DMS79 (cell line): ENCODE data around the gene PER2.
A peak's percentile ranks its signal among the peaks of the same experiment; 100 is the strongest.
"Not testable (repeated sequence)": the region's sequence is repeated elsewhere in the genome, so short reads cannot be mapped to it uniquely, and the experiment has no call there.

ENCODE experiments used
- DNase-seq: peaks from one replicate; lab custom pipeline; 2025; lab: John Stamatoyannopoulos, UW

PER2 gene

DNA sequence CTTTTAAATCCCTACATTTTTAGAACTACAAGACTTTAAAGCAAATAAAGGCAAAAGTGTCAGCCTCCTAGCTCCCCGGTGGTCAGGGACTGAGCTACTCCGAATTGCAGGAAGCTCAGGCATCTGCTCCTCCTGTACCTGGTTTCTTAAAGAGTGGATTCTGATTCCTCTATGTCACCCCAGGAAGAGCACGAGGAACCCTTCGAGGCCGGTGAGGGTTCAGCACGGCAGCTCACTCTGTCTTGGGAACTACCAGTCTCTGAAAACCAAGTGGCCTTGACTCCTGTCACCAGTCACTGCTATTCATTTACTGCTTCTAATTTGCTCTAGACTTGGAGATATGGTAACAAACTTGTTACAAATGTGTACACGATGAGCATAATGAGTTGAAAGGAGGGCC, 2.3 kb downstream of the PER2 start:
- no peak for DNase-seq

DNA sequence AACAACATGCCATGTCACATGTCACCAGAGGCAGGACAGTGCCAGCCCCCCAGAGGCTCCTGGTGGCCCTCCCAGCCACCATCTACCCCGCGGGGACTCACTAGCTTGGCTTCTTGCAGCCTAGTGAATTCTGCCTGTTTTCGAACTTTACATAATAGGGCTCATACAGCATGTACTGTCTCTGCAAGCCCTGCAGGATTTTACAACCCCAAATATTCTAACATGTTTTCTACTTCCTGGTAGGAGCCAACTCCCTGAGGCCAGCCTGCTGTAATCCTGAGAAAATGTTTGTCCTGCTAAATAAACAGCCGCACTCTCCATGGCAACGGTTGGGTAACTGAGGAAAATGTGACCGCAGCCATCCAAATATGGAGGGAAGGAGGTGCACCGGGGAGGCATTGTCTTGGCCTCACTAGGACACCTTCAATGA, 2.7 kb downstream of the PER2 start:
- no peak for DNase-seq

DNA sequence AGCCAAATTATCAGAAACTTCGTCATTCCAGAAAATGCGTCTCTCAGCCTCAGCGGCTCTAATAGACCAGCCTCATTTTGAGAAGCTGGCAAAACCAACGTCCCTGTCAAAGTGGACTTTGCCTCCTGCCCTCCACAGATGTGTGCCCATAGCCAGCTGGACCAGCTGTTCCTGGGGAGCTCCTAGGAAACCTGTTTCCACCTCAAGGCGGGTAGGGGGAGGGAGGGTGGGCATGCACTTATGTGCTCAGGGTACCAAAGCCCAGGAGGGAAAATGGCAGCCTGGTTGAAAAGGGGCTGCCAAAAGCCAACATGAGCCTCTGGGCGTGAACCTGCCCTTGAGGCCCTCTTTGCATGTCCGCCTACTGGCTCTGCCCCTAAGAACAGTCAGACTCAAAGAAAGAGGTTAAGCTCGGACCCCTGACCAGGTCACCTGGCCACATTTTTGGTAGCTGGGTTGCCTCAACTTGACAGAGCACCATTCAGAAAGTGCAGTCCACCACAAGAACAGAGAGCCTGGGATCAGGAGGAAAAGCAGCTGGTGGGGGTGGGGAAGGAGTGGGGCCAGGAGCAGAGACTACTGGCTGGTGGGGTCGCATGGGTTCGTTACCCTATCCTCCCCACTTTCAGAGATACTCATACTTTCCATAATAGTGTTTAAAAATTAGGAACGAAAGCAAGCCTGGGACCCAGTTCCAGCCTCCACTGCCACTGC, 3.5 kb downstream of the PER2 start:
- DNase-seq: no peak

DNA sequence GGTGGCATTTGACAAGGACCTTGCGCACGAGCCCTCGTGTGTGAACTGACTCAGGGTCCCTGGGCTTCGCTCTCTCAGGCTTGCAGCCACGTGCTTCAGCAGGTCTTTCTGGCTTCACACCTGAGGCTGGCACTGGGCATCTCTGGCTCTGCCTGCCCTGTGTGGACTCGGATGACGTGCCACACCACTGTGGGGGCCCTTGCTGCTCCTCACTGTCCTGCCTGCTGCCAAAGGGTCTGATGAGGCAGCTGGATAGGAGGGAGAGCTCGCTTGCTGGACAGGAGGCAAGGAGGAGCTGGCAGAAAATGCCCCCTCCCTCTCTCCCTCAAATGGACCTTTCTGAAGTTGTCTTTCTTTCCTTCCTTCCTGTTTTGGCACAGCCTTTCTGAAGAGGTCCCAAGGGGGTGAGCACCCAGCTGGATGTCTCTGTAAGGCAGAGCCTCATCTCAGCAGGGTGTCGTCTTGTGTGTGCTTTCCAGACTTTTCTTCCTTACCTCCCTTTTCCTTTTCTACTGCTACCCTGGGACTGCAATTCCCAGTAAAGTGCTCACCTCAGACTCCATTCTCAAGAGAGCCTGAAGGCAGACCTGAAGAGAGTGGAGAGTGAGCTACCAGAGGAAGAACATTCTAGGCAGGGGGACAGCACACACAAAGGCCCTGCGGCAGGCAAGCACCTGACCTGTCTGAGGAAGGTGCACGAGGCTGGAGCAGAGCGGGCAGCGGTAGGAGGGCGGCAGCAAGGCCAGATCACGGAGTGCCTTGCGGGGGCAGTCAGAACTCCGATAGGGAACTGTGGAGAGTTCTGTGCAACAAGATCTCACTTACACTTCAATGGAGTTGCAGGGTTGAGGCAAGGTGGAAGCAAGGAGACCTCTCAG, 5.3 kb downstream of the PER2 start:
- DNase-seq: no peak

DNA sequence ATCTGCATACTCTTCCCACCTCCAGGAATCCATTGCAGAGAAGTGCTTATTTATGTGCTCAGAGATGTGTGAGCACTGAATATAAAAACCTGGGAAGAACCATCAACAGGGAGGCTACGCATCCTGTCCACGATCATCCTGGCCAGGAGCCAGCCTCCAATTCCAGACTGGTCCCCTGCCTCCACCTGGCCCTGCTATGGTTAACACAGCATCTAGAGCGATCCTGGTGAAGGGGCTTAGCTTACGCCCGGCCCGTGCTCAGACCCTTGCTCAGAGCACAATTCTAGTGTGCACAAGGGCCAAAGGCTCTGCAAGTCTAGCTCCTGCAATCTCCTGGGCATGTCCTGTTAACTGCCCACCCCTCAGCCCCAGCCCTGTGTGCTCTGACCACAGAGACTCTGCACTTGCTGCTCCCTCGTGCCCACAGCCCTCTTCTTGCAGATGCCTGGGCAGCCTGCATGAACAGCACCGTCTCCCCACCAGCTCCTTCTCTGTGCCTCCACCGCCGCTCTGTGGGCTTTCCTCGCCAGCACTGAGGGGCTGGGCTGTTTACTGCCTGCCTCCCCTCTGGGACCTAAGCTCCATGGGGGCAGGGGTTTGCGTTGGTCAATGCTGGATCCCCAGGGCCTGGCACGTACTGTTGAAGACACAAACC, 6.5 kb downstream of the PER2 start:
- DNase-seq: no peak

DNA sequence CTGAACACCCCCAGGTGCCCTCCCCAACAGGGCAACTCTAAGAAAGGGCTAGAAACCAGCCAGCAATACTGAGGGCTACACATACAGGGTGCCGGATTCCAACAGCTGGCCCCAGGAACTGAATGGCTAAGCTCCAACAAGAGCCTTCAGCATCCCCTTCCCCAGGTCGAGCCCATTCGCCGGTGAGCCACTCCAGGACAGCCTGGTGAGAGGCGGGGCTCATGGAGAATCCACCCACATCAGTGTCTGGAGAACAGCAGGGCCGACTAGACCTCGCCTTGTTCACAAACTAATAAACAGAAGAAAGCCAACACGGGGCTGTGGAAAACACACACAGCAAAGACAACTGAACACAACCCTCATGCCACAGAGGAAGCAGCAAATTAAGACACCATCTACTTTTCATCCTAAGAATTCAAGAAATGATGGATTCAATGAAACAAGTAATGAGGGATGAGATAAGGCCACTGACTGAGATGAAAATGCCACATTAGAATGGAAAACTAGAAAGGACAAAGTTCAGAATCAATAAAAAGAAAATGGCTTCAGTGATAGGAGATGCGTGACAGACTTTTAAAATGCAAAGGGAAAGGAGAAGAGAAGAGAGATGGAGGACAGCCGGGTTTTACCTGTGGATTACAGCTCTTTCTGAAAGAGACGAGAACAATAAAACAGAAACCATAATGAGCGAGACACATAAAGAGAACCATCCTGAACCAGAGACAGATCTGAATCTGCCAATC, 8.2 kb downstream of the PER2 start:
- no peak for DNase-seq

DNA sequence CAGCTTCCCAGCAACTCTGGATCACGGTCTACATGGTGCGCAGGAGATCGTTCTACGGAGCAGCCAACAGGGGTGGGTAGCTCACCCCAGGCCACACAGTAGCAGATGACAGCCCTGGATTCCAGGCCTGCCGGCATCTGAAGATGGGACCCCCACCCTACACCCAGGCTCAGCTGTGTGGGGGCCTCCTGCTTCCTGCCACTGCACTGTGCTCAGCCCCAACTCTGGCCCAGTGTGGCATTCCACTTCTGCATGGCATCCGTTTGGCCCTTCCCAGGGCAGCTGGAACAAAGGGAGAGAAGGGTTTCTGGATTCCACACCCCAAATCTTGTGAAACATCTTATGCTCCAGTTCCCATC, 9.1 kb downstream of the PER2 start:
- DNase-seq: no peak

DNA sequence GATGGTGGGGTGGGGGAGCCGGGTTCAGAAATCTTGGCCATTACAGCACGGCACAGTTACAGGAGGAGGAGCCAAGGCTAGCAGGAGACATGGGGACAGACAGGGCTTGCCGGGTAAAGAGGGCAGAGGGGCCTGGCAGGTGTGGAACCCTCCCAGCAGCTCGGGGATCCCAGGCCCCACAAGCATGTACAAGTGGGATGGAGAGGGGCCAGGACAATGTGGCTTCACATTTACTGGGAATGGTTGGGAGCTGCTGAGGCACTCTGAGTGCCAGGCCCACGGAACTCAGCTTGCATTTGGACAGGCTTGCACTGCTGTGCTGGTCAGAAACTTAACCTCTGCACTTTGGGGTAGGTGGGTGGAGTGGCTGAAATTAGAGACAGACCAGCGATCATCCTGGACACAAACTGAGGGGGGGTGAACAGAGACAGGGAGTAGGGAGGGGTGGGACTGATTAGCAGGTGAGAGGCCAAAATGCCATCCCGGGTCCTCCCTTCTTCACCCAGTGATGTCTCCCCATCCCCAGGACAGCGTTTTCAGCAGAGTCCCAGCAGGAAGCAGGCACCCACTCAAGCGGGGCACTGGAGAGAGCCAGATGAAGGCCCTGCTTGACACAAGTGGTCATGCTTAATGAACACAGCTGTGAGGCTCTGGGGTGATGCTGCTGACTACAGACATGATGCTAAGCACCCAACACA, 9.6 kb downstream of the PER2 start:
- peak; percentile 41 for DNase-seq

DNA sequence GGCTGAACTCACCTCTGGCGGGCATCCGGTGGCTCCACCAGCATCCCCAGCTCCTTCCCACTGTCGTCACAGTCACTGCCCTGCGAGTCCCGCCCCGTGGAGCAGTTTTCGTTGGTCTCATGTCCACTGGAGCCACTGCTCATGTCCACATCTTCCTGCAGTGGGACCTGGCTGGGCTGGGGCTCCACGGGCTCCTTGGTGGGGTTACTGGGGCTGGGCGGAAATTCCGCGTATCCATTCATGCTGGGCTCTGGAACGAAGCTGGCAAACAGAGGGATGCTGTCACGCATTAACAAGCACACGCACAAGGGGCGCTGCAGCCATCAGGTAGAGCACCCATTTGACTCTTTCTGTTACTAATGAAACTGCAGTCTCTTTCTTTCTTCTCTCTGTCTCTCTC, 10.7 kb downstream of the PER2 start:
- no peak for DNase-seq

DNA sequence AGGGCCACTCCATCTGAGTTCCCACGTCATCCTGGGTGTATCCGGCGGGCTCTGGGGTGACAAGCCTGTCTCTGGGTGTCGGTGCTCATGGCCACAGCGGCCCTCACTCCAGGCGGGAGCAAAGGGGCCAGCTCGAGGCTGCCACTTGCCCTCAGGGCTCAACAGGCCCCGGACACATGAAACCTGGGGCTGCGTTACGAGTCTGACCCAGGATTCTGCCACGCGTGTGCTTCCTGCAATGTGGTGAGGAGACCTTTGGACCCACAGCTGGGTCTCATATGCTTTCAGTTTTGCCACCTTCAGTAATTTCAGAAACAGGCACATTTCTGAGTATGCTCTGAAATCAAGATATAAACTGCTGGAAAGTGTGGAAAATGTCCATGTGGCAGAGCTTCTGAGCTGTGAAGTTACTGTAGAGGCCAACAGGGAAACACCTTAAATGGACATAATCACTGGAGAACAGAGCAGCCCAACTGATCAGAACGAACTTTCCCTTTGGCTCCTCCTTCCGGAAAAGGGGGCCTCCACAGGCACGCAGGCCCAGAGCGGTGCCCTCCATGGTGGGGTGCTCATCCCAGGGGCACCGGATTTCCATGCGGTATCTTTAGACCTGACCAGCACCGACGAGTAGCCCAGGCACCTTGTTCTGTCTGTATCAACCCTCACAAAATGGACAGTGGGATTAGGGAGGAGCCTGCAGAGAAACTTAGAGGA, 14.1 kb downstream of the PER2 start:
- no peak for DNase-seq

DNA sequence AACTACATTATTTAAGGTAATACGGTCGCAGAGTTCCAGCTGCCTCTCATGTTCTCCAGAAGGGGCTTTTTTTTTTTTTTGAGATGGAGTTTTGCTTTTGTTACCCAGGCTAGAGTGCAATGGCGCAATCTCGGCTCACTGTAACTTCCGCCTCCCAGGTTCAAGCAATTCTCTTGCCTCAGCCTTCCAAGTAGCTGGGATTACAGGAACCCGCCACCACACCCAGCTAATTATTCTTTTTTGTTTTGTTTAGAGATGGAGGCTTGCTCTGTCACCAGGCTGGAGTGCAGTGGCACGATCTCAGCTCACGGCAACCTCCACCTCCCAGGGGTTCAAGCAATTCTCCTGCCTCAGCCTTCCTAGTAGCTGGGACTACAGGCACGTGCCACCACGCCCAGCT, 15.0 kb downstream of the PER2 start:
- not testable (repeated sequence) for DNase-seq

DNA sequence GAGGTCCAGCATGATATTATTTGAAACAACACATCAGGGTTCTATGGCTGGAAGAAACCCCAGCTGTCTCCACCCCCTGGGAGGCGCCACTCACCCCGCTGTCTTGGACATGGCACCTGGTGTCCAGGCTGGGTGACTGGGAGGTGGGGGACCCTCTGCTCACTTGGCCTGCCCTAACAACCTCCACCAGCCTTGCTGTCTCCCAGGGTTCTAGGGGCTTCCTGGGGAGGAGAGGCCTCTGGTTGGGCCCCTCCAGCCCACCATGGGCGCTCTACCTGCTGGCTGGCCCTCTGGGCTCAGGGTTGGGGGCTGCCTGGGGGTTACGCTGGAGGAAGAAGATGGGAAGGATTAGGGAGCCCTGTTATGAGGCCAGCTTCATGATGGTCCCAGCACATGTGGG, 16.3 kb downstream of the PER2 start:
- no peak for DNase-seq

DNA sequence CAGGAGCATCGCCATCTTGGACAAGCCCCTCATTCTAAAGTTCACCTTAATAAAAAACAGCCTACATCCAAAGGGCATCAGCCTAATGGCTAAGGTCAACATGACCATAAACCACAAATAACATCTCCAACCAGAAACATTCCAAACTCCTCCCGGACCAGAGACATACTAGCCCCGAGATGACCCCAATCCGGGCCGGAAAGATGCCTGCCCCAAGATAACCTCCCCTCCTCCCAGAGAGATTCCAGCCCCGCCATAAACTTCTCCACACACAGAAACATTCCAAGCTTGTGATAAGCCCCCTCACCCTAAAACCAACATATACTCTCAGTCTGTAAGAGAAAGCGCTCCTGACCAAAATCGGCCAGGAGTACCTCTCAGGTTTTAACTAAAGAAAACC, 16.7 kb downstream of the PER2 start:
- DNase-seq: not testable (repeated sequence)

DNA sequence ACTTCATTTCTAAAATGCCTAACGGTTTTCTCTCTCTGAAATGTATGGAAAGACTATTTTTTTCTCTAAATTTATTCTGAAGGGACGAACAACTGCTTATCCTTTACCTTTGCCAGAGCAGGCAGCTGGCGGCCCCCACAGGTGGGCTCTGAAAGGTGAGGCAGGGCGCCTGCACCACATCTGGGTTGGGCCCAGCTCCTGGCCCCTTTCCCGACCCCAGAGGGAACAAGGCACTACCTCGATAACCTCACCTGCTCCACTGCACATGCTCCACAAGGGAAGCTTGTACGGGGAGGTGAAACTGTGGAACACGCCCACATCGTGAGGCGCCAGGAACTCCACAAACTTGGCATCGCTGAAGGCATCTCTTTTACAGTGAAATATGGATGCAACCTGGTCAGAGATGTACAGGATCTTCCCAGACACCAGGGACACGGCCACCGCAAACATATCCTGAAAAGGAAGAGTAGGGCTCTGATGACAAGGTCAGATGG, 17.3 kb downstream of the PER2 start:
- no peak for DNase-seq

DNA sequence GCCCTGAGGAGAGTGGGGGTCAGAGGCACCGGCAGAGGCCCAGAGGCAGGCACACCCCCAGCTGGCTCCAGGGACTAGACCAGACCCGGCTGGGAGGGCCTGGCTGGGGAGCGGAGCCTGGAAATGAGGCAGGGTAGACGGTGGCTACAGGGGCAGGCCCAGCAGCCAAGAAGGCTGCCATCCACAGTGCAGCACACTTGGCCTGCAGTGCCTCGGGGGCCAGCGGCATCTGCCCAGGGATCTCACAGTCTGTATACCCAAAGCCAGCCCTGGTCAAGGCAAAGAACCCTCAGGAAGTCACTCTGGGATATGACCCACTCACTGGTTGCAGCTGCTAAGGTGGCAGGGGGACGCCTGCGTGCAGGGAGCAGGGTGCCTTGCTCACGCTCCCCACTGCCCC, 17.8 kb downstream of the PER2 start:
- no peak for DNase-seq

DNA sequence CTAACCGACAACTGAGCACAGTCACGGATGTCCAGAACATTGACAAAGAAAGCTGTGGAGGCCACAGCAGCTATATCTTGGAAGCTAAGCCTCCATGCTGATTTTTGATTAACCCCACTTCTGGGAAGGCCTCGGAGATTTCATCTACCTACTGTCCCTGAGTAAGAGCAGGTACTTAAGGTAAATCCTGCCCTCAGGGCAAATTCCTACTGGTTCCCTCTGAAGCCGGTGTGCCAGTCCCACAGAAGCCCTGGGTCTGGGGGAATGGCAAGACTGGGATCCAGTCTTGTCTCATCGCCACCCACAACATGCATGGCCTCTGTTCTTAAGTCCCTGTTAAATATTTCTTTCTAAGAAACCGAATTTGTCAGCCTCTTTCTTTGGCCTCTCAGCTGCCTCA, 18.7 kb downstream of the PER2 start:
- DNase-seq: no peak

DNA sequence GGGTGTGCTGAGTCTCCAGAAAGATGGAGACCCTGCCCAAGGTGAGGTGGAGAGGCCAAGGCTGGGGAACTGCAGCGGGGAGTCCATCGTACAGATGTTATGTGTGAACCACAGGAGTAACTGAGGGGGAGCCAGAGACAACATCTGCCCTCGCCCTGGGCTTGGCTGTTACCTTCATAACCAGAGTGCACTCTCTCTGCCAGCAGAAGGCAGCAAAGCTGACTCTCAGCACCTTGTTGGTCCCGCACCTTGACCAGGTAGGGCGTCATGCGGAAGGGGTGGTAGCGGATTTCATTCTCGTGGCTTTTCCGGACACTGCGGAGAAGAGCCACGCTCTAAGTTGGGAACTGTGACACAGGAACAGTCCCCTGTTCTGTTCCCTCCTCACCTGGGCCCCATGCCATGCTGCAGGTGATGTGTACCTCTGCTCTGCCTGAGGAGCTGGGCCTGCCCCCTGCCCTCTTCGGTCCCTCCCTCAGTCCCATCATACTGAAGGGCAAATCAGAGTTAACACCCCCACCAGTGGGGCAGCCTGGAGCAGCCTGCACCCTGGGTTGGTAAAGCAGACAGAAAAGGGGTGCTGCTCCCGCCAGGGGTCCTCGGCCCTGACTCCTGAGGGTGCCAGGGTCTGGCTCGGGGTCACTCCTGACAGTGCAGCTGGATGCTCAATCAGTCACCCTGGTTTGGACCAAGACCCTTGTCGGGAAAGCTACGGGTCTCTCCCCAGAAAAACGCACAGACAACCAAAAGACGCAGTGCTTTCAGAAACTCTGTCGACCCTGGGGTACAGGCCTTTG, 20.3 kb downstream of the PER2 start:
- DNase-seq: no peak

DNA sequence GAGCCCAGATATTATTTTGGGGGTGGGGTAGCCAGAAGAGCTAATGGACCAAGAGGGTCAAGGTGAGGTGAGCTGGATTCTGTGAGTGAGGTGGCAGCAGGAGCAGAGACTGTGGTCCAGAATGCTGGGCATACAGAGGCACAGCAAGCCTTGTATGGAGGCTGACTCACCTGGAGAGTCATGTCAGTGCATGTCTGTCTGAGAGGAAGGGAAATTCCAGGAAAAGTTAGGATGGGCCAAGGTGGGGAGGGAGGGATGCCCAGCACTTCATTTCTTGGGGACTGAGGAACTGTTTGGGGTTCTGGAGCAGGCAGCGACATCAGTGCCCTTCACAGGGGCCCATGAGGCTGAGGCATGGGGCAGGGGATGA, 21.1 kb downstream of the PER2 start:
- DNase-seq: no peak

DNA sequence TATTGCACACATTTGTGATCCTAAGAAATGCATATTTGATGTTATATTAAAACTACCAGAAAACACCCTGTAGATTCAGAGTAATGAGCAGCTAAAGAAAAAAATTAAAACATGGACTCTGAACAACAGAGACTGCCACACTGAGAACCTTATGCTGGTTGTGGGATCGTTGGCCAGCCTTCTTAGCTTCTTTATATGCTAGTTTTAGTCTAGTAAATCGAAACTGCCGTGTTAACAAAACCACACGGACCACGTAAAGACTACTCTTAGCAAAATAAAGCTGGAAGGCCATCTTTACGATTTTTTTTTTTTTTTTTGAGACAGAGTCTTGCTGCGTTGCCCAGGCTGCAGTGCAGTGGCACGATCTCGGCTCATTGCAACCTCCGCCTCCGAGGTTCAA, 22.8 kb downstream of the PER2 start:
- no peak for DNase-seq

DNA sequence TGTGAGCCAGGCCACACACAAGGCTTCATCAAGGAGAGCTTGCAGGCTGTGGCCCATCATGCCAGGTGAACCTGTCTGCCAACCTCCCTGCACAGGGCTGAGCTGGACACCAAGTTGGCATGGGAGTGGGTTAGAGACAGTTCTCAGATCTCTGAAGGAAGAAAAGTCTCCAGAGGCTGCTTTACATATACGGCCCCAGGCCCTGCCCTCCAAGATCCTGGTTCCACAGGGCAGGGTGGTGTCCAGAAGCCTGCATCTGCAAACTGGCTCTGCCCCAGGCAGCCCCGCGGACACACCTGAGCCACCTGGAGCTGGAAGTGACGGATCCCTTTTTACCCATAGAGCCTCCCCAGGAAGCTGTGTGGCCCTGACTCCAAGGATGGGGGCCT, 24.3 kb downstream of the PER2 start:
- DNase-seq: no peak
